Measurements from ENCODE around the gene ACER3. TPM values are rescaled to one million over a fixed set of nuclear protein-coding genes. Genes with fewer than 3 reads are reported as not detected.
A peak's percentile ranks its signal among the peaks of the same experiment; 100 is the strongest.
"Not testable (repeated sequence)": the region's sequence is repeated elsewhere in the genome, so short reads cannot be mapped to it uniquely, and the experiment has no call there.

The ACER3 gene
- total RNA-seq, 4 donors from 2014 or later = 1.1 to 3.4 (median 2.6) TPM

DNA sequence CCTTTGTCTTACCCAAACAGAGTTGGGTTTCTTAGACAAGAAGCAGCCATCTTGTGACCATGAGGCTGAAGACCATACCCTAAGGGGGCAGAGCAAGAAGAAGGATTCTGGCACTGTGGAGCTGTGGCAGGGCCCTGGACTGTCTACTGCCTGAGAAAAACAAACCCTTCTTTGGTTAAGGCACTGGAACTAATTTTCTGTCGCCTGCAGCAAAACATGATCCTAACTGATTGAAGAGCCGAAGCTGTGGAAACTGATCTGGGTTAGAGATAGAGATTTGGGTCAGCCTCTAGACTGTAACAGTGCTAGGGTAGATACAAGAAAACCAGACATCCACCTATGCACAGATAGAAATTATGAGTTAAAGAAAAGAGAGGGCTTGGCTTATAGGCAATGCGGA, 11.3 kb upstream of the ACER3 start:
- H3K9me3 ChIP-seq = no peaks in the 10 kb centered on the region
- in situ Hi-C loops (cut with MboI; ENCODE audit: low sequenced_read_pairs in 4 of 4) = no loop called here
- no peak overlapping the region for H3K4me3 ChIP-seq
- intact Hi-C loops (cut with DNase I; ENCODE audit: low total_unique reads) = no loop called here
- H3K4me1 ChIP-seq = no peaks in the 10 kb centered on the region
- H3K27ac ChIP-seq = no peak overlapping the region
- H3K36me3 ChIP-seq = no peaks in the 10 kb centered on the region
- H3K27me3 ChIP-seq = no peaks in the 10 kb centered on the region
- ATAC-seq = no peak
- no peak for DNase-seq
- TF ChIP-seq, protein P1, sequence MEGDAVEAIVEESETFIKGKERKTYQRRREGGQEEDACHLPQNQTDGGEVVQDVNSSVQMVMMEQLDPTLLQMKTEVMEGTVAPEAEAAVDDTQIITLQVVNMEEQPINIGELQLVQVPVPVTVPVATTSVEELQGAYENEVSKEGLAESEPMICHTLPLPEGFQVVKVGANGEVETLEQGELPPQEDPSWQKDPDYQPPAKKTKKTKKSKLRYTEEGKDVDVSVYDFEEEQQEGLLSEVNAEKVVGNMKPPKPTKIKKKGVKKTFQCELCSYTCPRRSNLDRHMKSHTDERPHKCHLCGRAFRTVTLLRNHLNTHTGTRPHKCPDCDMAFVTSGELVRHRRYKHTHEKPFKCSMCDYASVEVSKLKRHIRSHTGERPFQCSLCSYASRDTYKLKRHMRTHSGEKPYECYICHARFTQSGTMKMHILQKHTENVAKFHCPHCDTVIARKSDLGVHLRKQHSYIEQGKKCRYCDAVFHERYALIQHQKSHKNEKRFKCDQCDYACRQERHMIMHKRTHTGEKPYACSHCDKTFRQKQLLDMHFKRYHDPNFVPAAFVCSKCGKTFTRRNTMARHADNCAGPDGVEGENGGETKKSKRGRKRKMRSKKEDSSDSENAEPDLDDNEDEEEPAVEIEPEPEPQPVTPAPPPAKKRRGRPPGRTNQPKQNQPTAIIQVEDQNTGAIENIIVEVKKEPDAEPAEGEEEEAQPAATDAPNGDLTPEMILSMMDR (IDR thresholded peaks at IDR 0.05 in 4 of 5, conservative IDR thresholded peaks at IDR 0.05 in 1 of 5) = no peak
- no peak for TF ChIP-seq POLR2A (IDR thresholded peaks at IDR 0.05)

DNA sequence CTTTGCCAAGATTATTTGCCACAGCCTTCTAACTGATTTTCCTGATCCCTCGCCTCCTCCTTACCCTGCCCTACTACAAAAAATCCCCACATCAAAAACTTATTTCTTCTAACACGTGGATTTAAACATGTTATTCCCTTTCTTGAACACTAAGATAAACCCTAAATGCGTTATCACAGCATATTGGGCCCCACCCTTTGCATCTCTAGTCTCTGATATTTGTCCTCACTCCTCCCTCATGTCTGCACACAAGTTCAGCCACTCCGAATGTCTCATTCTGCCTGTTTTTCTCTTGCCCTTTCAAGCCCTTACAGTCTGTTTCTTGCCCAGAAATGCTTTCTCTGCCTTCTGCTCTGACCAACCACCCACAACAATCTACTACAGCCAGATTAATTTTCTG, 10.6 kb upstream of the ACER3 start:
- Histone ChIP-seq H3K9me3 (no peaks in the 10 kb centered on the region), H3K27me3 (no peaks in the 10 kb centered on the region), H3K4me1 (no peaks in the 10 kb centered on the region), H3K27ac (no peak overlapping the region), H3K4me3 (no peak overlapping the region), H3K36me3 (no peaks in the 10 kb centered on the region)
- in situ Hi-C loops (cut with MboI; ENCODE audit: low sequenced_read_pairs in 4 of 4) (no loop called here), intact Hi-C loops (cut with DNase I; ENCODE audit: low total_unique reads) (no loop called here)
- TF ChIP-seq, protein P1 (IDR thresholded peaks at IDR 0.05 in 4 of 5, conservative IDR thresholded peaks at IDR 0.05 in 1 of 5) = no peak
- TF ChIP-seq POLR2A (IDR thresholded peaks at IDR 0.05) = no peak
- DNase-seq = no peak
- ATAC-seq = no peak

DNA sequence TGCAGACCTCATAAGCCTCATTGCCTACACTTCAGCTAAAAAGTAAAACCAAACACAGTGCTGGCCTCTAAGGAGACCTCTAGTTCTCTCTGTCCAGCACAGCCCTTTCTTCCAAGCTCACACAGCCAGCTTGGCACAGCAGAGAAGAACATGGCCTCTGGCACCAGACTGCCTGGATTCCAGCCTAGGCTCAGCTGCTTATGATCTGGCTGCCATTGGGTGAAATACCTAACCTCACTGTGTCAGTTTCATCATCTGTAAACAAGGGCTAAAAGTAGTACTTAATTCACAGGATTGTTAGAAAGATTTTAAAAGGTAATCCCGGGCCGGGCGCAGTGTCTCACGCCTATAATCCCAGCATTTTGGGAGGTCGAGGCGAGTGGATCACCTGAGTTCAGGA, 9.9 kb upstream of the ACER3 start:
- TF ChIP-seq, protein P1 (IDR thresholded peaks at IDR 0.05 in 4 of 5, conservative IDR thresholded peaks at IDR 0.05 in 1 of 5) = no peak
- no peak for TF ChIP-seq POLR2A (IDR thresholded peaks at IDR 0.05)
- Histone ChIP-seq H3K27ac (peak overlapping the region in 2 of 4 donors; percentile 6 to 46), H3K9me3 (no peaks in the 10 kb centered on the region), H3K4me1 (no peaks in the 10 kb centered on the region), H3K4me3 (no peak overlapping the region), H3K36me3 (no peaks in the 10 kb centered on the region), H3K27me3 (no peaks in the 10 kb centered on the region)
- DNase-seq (peak; percentile 65 to 72), ATAC-seq (peak; percentile 99)
- intact Hi-C loops (cut with DNase I; ENCODE audit: low total_unique reads) (no loop called here), in situ Hi-C loops (cut with MboI; ENCODE audit: low sequenced_read_pairs in 4 of 4) (no loop called here)

GRCh38 chr11:76854709-76855108, 6.0 kb upstream of the ACER3 start:
- TF ChIP-seq POLR2A (IDR thresholded peaks at IDR 0.05) = no peak
- TF ChIP-seq, protein P1 (IDR thresholded peaks at IDR 0.05 in 4 of 5, conservative IDR thresholded peaks at IDR 0.05 in 1 of 5) = no peak
- Histone ChIP-seq H3K4me1 (peaks cover 0 to 7% of the 10 kb centered on the region in 2 donors), H3K36me3 (no peaks in the 10 kb centered on the region), H3K4me3 (no peak overlapping the region), H3K27ac (no peak overlapping the region), H3K9me3 (no peaks in the 10 kb centered on the region), H3K27me3 (no peaks in the 10 kb centered on the region)
- intact Hi-C loops (cut with DNase I; ENCODE audit: low total_unique reads) (no loop called here), in situ Hi-C loops (cut with MboI; ENCODE audit: low sequenced_read_pairs in 4 of 4) (no loop called here)
- ATAC-seq = no peak
- DNase-seq = no peak

GRCh38 chr11:76855670-76856069, 5.0 kb upstream of the ACER3 start:
- H3K27ac ChIP-seq; DNase-seq; H3K4me3 ChIP-seq; H3K9me3 ChIP-seq; ATAC-seq; intact Hi-C loops (cut with DNase I; ENCODE audit: low total_unique reads); H3K27me3 ChIP-seq; in situ Hi-C loops (cut with MboI; ENCODE audit: low sequenced_read_pairs in 4 of 4); H3K36me3 ChIP-seq; H3K4me1 ChIP-seq: not testable (repeated sequence)
